Activated CD4-positive, CD25-positive, alpha-beta regulatory T cell (primary cell): ENCODE measurements around the gene DOCK1.

Experiments
- DNase-seq, 4 experiments: peaks; one replicate each; lab custom pipeline; 2025; lab: John Stamatoyannopoulos, UW

The DOCK1 gene

GRCh38 chr10:127428385-127428980 is 523.3 kb downstream of the DOCK1 start:
- DNase-seq: no peak

DNA sequence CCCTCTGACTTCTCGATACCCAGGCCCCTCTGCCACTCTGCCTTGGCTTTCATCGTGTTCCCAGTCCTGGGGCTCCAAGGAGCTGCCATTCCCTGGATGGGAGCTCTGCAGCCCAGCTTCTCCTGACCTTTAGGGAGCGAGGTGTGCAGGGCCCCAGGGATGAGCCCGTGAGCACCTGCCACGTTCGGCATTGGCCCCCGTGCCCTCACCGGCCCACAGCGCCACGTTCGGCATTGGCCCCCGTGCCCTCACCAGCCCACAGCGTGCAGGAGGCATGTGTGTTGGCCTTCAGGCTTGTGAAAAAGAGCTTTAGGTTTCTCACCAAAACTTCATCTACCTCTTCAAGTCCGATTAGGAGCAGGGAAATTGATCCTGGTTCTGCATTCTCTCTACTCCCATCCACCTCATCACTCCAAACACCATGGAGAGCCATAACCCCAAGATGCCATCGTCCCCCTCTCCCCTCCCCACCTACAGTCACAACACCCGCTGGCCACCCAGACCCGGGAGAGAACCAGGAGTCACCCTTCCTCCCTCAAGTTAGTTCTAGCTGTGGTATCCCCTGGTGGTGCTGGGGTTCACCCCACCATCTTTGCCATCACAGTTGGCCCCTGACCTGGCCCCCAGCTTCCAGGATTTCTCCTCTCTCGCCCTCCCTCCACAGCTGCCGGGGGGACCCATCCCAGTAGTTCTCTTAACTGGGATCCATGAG is 524.5 kb downstream of the DOCK1 start:
- no peak for DNase-seq

- DNase-seq: no peak
Measured at GRCh38 chr10:127431525-127431924, 526.3 kb downstream of the DOCK1 start.

GRCh38 chr10:127434006-127434405 is 528.8 kb downstream of the DOCK1 start:
- DNase-seq: no peak

GRCh38 chr10:127435246-127435645 is 530.0 kb downstream of the DOCK1 start:
- DNase-seq: no peak

DNA sequence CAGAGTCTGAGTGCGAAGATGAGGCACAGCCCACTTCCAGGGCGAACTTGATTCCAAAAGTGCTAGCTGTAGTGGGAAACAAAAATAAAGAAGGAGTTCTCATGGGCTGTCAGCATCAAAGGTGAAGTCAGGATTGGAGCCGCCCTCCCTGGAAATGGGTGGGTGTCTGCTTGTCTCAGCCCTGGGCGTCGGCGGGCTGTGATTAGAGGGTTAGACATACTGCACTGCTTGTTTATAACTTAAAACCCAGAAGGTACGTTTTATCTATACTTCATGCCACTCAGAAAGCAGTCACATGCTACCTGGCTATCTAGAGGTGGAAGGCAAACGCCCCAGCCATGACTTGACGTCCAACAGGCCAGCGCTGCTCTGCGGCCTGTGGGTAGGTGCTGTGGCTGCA is 535.1 kb downstream of the DOCK1 start:
- no peak for DNase-seq

DNA sequence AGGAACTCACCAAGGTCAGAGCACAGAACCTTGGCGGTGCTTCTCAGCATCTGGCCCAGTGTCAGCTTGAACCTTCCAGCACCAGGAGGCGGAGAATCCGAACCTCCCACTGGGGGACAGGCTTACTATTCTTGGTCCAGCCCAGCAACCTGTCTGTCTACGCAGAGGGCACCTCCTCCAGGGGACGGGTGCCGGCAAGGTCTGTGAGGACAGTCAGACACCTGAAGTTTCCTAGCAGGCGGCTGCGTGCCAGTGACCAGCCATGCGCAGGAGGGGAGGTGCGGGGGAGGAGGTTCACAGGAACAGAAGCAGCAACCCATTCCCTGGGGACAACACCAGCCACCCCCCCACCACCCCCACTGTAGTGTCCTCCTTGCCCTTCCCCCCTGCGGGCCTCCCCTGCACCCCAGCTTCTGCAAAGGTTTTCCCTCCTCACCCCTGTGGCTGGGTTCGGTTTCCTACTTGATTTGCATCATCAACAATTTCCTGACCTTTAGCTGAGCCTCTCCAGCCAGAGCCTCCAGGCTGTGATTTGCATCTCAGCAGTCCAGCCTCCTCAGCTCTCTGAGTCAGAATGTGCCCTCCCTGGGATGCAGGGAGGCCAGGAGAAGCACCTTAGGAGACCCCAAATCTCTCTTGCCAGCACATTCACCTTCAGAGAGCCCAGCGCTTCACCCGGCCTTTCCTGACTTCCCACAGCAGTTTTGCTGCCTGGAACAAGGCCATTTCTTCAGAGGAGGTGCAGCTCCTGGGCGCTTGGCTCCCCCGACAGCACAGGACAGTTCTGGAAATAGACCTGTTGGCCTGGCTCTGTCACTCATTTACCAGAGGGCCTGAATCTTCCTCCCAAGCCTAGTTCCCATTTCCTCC is 536.4 kb downstream of the DOCK1 start:
- DNase-seq: no peak

- DNase-seq: no peak
Measured at GRCh38 chr10:127442220-127442525, 536.9 kb downstream of the DOCK1 start.

DNA sequence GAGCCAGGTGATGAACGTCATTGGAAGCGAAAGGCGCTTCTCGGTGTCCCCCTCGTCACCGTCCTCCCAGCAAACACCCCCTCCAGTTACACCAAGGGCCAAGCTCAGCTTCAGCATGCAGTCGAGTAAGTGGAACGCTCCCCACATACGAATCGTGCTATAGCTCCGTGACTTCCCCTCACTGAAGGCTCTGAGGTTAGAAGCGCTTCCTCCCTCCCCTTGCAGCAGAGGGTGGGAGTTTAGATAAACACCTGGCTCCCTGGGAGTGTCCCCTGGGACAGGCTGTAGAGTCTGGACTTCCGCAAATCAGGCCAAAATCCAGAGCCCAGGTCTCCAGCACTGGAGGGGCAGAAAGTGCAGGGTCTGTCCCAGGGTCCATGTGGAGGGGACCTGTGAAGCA is 538.9 kb downstream of the DOCK1 start:
- no peak for DNase-seq

- DNase-seq: no peak
Measured at GRCh38 chr10:127447197-127447596, 542.0 kb downstream of the DOCK1 start.

DNA sequence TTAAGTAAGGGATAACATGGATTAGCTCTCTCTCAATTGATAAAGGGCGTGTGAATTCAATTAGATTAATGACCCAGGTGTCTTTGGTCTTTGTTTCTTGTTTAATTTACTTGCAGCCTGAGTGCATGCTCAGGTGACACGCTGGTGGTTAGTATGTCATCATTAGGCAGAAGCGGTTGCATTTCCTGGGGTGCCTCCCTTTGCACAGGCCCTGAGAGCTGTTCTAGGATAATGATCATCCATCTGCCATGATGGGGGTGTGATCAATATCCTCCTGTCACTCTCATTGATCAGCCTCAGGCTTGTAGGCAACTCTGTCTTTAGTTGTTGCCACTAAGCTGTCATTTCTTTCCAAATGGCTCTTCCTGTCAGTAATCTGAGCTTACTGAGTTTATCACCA is 544.3 kb downstream of the DOCK1 start:
- no peak for DNase-seq

DNA sequence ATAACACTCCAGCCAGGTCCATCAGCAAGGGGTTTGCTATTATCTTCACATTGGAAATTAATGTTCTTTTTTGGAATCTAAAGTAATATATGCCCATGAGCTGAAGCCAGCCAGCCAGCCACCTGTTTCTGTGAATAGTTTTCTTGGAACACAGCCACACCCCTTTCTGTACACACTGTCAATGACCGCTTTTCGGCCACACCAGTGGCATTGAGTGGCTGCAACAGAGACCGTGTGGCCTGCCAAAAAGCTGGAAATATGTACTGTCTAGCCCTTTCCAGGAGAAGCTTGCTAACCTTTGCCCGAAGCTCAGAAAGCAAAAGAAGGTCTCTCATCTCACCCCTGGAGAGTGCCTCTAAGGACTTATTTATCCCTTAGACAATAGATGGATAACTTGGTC is 545.4 kb downstream of the DOCK1 start:
- DNase-seq: no peak

DNA sequence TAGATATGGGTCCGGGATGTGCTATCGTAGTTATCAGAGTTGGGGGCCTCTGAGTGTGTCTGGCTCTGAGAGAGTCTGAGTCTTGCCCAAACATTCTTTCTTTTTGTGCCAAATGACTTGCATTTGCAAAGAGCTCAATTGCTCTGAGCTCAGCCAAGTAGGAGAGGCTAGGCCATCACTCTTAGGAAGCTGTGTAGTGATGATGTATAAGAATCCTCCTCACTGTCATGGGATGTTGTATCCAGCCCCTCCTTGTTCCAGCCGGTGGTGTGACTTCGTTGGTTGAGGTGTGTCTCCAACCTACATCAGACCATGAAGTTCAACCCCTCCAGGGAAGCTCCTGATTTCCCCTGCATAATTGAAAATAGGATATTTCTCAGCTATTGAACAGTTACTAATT is 546.4 kb downstream of the DOCK1 start:
- DNase-seq: no peak

GRCh38 chr10:127452568-127452967 is 547.3 kb downstream of the DOCK1 start:
- no peak for DNase-seq

DNA sequence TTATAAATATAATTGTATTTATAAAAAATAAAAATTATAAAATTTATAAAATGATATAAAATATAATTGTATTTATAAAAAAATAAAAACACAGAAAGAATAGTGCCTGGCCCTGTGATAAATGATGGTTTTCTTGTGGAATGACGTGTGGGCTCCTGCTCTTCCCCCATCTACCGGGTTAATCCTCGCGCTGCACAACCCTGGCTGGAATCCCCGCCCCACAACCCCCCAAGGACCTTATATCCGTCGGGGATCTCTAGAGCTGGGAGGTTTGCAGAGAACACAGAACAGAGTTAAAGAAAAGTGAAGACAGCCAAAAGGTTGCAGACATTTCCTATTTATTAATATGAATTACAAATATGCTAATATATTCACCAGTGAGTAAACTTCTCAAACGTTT is 548.5 kb downstream of the DOCK1 start:
- no peak for DNase-seq

DNA sequence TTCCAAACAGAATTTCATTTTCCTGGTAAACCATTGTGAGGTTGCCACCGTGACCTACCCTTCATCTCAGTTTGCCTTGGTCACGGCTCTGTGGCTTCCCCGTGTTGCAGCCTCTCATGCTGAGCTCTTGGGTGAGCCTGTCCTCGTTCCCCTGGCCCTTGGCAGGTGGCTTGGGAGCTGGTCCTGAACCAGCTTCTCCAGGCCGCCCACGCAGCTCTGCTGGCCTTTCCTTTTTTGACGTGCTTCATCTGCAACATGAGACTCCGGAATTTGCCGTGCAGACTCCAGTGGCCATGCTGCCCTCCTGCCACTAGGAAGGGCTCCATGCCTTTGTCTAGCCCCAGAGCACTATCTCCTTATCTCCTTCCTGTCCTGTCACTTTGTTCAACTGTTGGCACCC is 550.9 kb downstream of the DOCK1 start:
- DNase-seq: no peak

- no peak for DNase-seq
Measured at GRCh38 chr10:127458016-127458810, 553.0 kb downstream of the DOCK1 start.

DNA sequence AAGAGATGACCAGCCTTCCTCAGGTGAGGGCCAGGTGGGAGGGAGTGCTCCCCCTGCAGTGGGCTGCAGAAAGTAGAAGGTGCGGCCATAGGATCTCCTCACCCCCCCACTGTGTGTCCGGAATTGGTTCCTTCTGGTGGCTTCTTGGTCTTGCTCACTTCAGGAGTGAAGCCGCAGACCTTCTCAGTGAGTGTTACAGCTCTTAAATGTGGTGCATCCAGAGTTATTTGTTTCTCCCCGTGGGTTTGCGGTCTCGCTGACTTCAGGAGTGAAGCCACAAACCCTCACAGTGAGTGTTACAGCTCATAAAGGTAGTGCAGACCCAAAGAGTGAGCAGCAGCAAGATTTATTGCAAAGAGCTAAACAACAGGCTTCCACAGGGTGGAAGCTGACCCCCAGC is 553.6 kb downstream of the DOCK1 start:
- DNase-seq: no peak

- no peak for DNase-seq
Measured at GRCh38 chr10:127459918-127460317, 554.7 kb downstream of the DOCK1 start.

- no peak for DNase-seq
Measured at GRCh38 chr10:127462643-127463295, 557.5 kb downstream of the DOCK1 start.

GRCh38 chr10:127463548-127463947 is 558.3 kb downstream of the DOCK1 start:
- DNase-seq: no peak

GRCh38 chr10:127464561-127464960 is 559.3 kb downstream of the DOCK1 start:
- DNase-seq: no peak
